ENCODE measurements around the gene HOXB13. TPM values are rescaled to one million over a fixed set of nuclear protein-coding genes. Genes with fewer than 3 reads are reported as not detected.

HOXB13 gene
- total RNA-seq, 1 donor from 2014 or later, result not detected

DNA sequence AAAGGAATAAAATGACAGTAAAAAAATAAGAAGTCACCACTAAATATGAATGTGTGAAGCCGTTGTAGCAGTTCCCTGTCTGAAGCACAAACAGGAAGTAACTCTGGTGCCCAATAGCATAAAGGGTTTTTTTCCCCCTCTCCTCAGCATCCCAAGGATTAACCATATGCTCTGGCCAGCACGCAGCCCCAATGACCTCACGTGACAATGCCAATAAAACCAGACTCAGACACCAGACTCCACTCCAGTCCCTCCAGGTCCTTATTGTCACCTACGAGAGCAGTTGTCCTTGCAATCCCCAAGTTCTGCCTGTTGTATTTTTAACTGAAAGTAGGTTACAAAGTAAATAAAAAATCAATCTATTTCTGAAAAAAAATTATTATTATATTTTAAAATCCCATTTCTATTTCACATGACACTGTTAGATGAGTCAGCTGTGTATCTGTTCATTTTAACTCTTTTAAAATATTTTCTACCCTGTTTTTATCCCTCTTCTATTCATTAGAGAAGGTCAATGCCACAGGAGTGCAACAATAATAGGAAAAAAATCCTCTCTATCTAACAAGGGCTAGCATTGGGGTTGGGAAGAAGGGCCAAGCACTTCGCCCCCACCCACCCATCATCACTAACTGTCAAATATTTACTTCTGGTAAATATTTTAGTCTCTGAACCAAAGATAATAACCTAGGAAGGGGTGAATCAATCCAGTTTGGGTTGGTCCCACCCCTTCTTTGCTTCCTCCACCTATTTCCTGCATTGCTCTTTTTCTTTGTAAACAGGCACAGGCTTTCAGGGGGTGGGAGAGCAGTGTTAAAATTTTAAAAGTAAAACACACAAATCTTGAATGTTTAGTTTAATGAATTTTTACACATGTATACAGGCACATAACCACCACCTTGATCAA is 12.8 kb downstream of the HOXB13 start:
- peaks cover 14% of the 10 kb centered on the region for H3F3A ChIP-seq (ENCODE audit: low read depth)
- TF ChIP-seq EZH2 (IDR thresholded peaks at IDR 0.05) (no peak), EZH2phosphoT487 (IDR thresholded peaks at IDR 0.05) (no peak)
- TF ChIP-seq, protein P1, sequence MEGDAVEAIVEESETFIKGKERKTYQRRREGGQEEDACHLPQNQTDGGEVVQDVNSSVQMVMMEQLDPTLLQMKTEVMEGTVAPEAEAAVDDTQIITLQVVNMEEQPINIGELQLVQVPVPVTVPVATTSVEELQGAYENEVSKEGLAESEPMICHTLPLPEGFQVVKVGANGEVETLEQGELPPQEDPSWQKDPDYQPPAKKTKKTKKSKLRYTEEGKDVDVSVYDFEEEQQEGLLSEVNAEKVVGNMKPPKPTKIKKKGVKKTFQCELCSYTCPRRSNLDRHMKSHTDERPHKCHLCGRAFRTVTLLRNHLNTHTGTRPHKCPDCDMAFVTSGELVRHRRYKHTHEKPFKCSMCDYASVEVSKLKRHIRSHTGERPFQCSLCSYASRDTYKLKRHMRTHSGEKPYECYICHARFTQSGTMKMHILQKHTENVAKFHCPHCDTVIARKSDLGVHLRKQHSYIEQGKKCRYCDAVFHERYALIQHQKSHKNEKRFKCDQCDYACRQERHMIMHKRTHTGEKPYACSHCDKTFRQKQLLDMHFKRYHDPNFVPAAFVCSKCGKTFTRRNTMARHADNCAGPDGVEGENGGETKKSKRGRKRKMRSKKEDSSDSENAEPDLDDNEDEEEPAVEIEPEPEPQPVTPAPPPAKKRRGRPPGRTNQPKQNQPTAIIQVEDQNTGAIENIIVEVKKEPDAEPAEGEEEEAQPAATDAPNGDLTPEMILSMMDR (IDR thresholded peaks at IDR 0.05), result no peak
- peaks cover 100% of the 10 kb centered on the region for H3K27me3 ChIP-seq
- no peaks in the 10 kb centered on the region for H3K36me3 ChIP-seq
- no peaks in the 10 kb centered on the region for H3K9me3 Mint-ChIP-seq
- H3K27me3 Mint-ChIP-seq (ENCODE audit: insufficient read depth, low read depth), result peaks cover 76% of the 10 kb centered on the region
- no peak overlapping the region for H3K27ac Mint-ChIP-seq
- DNase-seq (ENCODE audit: low spot score), result no peak
- peaks cover 48% of the 10 kb centered on the region for H4K20me1 ChIP-seq (ENCODE audit: low read depth)
- H3K4me1 ChIP-seq, result no peaks in the 10 kb centered on the region
- H3K36me3 Mint-ChIP-seq, result no peaks in the 10 kb centered on the region
- H3K4me2 ChIP-seq, result no peak overlapping the region
- H3K27ac ChIP-seq, result no peak overlapping the region
- H3K79me2 ChIP-seq (ENCODE audit: low read depth), result no peaks in the 10 kb centered on the region
- no peak overlapping the region for H2AFZ ChIP-seq (replicated peaks)
- no peak overlapping the region for H3K4me3 ChIP-seq
- H3K4me1 Mint-ChIP-seq, result peaks cover 14% of the 10 kb centered on the region
- no peak overlapping the region for H3K9ac ChIP-seq
- H3K4me3 Mint-ChIP-seq, result no peak overlapping the region
- H3K9me3 ChIP-seq (ENCODE audit: low read depth), result no peaks in the 10 kb centered on the region

DNA sequence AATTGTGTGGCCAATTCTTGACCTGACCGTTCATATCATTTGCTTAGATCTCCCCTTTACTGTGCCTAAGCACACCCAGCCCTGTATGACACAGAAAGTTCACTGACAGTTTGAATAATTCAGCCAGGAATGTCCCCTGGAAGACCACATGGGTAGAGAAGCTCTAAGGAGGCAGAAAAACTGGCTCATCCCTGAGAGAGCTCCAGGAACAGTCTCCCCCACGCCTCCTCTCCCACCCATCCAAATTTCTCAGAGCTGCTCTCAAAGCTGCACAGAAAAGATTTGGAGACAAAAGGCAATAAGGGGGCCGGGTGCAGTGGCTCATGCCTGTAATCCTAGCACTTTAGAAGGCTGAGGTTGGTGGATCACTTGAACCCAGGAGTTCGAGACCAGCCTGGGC is 17.4 kb downstream of the HOXB13 start:
- peaks cover 100% of the 10 kb centered on the region for H3K27me3 ChIP-seq
- no peak overlapping the region for H3K4me3 ChIP-seq
- H3K36me3 Mint-ChIP-seq, result no peaks in the 10 kb centered on the region
- no peak overlapping the region for H3K4me2 ChIP-seq
- H3F3A ChIP-seq (ENCODE audit: low read depth), result no peaks in the 10 kb centered on the region
- H3K9me3 ChIP-seq (ENCODE audit: low read depth), result no peaks in the 10 kb centered on the region
- no peaks in the 10 kb centered on the region for H3K4me1 ChIP-seq
- no peaks in the 10 kb centered on the region for H3K79me2 ChIP-seq (ENCODE audit: low read depth)
- H3K9ac ChIP-seq, result no peak overlapping the region
- H4K20me1 ChIP-seq (ENCODE audit: low read depth), result peaks cover 5% of the 10 kb centered on the region
- TF ChIP-seq, protein P1 (IDR thresholded peaks at IDR 0.05), result no peak
- TF ChIP-seq EZH2 (IDR thresholded peaks at IDR 0.05), result no peak
- TF ChIP-seq EZH2phosphoT487 (IDR thresholded peaks at IDR 0.05), result no peak
- H2AFZ ChIP-seq (replicated peaks), result no peak overlapping the region
- H3K4me1 Mint-ChIP-seq, result no peaks in the 10 kb centered on the region
- peaks cover 54% of the 10 kb centered on the region for H3K27me3 Mint-ChIP-seq (ENCODE audit: insufficient read depth, low read depth)
- DNase-seq (ENCODE audit: low spot score), result no peak
- H3K36me3 ChIP-seq, result no peaks in the 10 kb centered on the region
- no peak overlapping the region for H3K4me3 Mint-ChIP-seq
- no peak overlapping the region for H3K27ac Mint-ChIP-seq
- no peaks in the 10 kb centered on the region for H3K9me3 Mint-ChIP-seq
- H3K27ac ChIP-seq, result no peak overlapping the region

DNA sequence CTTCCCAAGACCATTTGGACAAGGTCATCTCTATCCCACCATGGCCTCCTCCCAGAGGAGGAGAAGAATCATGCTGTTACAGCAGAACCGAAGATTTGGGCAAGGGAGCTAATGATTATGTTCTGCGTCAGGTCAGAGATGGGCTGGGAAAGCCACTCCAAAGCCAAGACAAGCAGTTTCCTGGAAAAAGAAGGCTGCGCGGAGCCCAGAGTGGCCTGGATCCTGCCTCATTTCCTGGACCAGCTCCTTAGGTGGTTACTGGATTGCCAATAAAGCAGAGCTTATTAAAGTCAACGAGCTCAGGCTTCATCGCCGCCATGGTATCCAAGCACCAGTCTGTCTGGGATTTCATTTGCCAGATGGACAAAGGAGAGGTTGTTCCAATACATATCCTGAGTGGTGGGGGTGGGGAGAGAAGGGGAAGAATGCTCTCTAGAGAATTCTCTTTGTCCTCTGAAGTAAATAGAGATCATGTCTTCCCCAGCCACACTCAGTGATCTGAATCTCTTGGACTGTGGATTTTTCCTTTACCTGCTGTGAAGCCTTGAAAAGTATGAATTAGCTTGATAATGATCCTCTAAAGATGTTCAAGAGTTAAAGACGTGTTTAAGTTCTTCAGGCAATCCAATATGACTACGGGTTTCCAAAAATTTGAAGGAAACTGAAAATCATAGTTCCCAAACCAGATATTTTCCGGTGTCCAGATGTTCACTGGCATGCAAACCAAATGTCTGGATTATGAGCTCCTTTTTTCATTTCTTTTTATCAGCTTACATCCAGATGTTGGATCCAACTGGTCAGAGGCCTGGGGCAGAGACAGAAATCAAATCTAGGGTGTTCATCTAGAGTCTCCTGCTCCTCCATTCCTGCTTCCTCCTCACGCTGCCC is 23.9 kb downstream of the HOXB13 start:
- Histone ChIP-seq H4K20me1 (ENCODE audit: low read depth) (no peaks in the 10 kb centered on the region), H3F3A (ENCODE audit: low read depth) (no peaks in the 10 kb centered on the region), H3K9ac (no peak overlapping the region), H3K4me1 (no peaks in the 10 kb centered on the region), H3K79me2 (ENCODE audit: low read depth) (no peaks in the 10 kb centered on the region), H3K36me3 (no peaks in the 10 kb centered on the region), H3K27me3 (peaks cover 100% of the 10 kb centered on the region), H3K4me3 (no peak overlapping the region), H3K27ac (no peak overlapping the region), H2AFZ (replicated peaks) (no peak overlapping the region), H3K9me3 (ENCODE audit: low read depth) (no peaks in the 10 kb centered on the region), H3K4me2 (no peak overlapping the region)
- Mint-ChIP-seq H3K4me1 (no peaks in the 10 kb centered on the region), H3K27ac (no peak overlapping the region), H3K4me3 (no peak overlapping the region), H3K27me3 (ENCODE audit: insufficient read depth, low read depth) (peaks cover 27% of the 10 kb centered on the region), H3K9me3 (no peaks in the 10 kb centered on the region), H3K36me3 (no peaks in the 10 kb centered on the region)
- TF ChIP-seq, protein P1 (IDR thresholded peaks at IDR 0.05), result no peak
- TF ChIP-seq EZH2 (IDR thresholded peaks at IDR 0.05), result no peak
- no peak for TF ChIP-seq EZH2phosphoT487 (IDR thresholded peaks at IDR 0.05)
- no peak for DNase-seq (ENCODE audit: low spot score)
